Urinary bladder (tissue), 4 donors: ENCODE results near the gene CHRM2. TPM values are rescaled to one million over a fixed set of nuclear protein-coding genes. Genes with fewer than 3 reads are reported as not detected.
A peak's percentile ranks its signal among the peaks of the same experiment; 100 is the strongest.
"Not testable (repeated sequence)": the region's sequence is repeated elsewhere in the genome, so short reads cannot be mapped to it uniquely, and the experiment has no call there.

Experiments
- DNase-seq: peaks from one replicate; pipeline ENCODE4 v3.0.0-alpha.2; 2015; ENCODE audit errors: extremely low spot score
- H3K27ac ChIP-seq: one replicate; pipeline ENCODE4 v1.5.1; 2013; ENCODE audit warnings: low read depth, mild to moderate bottlenecking, moderate library complexity
- H3K36me3 ChIP-seq: one replicate; pipeline ENCODE4 v1.6.1; 2013; ENCODE audit warnings: mild to moderate bottlenecking, moderate library complexity; ENCODE audit not compliant: insufficient read depth
- H3K4me1 ChIP-seq: one replicate; pipeline ENCODE4 v1.6.1; 2013; ENCODE audit warnings: mild to moderate bottlenecking, moderate library complexity; ENCODE audit not compliant: insufficient read depth
- H3K4me3 ChIP-seq: one replicate; pipeline ENCODE4 v1.5.1; 2013; ENCODE audit warnings: low read depth, low read length
- WGBS: extraction: QIAGEN DNeasy Blood & Tissue Kit; methylation state at CpG from one replicate; pipeline ENCODE4 v1.1.7; 2013; 5-methylcytosine and 5-hydroxymethylcytosine counted together
- polyA plus RNA-seq: library from polyadenylated mRNA; stranded (reverse); fragments of 200-250 nt; gene quantifications from one replicate; pipeline ENCODE4 v1.2.3, GENCODE V29; 2013
- total RNA-seq: library from RNA; depleted of rRNA; stranded (reverse); fragments of >200 nt; gene quantifications from one replicate; pipeline ENCODE4 v1.2.3, GENCODE V29; 2014
- donor health status: healthy with polysubstance abuse.
- donor health status: healthy.

CHRM2 gene
- total RNA-seq (19.8 TPM), polyA plus RNA-seq (24.1 TPM)

GRCh38 chr7:136868496-136869000 is at the start of gene CHRM2:
Gene CHRM2, plus strand, starts transcription at chr7:136868652. Its CDS starts 146,214 bp downstream, at chr7:137014866.
- 2% methylated on average over 23 of the region's 23 CpGs for WGBS
- H3K27ac ChIP-seq: no peak within 1 kb of the TSS

GRCh38 chr7:136831398-136831797 is 37.1 kb upstream of the CHRM2 start:
- H3K4me3 ChIP-seq, H3K4me1 ChIP-seq, H3K36me3 ChIP-seq, H3K27ac ChIP-seq, DNase-seq: not testable (repeated sequence)
- 76% methylated on average over 16 of the region's 16 CpGs for WGBS

More at GRCh38 chr7:136868496-136869000, at the start of gene CHRM2:
- no peak for DNase-seq
- Histone ChIP-seq H3K4me3 (peak within 1 kb of the TSS; percentile 49), H3K36me3 (no peaks in the 10 kb centered on the region), H3K4me1 (no peaks in the 10 kb centered on the region)

DNA sequence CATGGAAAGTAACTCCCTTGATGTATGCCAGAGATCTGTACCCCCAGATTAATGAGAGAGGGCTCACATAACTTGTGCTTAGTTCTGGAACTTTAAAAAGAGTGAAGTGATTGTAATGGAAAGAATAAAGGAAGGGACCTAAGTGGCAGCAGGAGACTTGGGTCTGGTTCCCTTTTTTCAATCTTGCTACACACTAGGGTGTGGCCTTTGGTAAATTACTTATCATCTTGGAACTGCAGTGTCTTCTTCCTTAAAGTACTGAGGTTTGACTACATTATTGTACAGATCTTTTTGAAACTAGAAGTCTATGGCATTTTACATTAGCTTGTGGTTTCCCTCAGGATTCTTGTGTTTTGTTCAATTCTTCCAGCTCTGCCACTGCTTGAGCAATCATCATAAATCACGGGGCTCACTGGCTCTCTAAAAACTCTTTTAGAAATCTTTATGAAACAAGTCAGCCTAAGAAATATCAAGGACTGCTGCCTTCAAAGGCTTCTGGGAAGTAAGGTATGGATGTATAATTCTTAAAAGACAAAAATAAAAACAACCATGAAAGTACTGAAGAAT is 22.5 kb upstream of the CHRM2 start:
- 71% methylated on average over 1 of the region's 1 CpG for WGBS
- DNase-seq: no peak
- H3K27ac ChIP-seq: no peak overlapping the region
- H3K4me1 ChIP-seq: no peaks in the 10 kb centered on the region
- H3K36me3 ChIP-seq: no peaks in the 10 kb centered on the region
- no peak overlapping the region for H3K4me3 ChIP-seq

- H3K36me3 ChIP-seq: no peaks in the 10 kb centered on the region
- 86% methylated on average over 2 of the region's 2 CpGs for WGBS
- no peak overlapping the region for H3K4me3 ChIP-seq
These were observed 20.6 kb upstream of the CHRM2 start for GRCh38 chr7:136847858-136848257.

GRCh38 chr7:136853654-136854053 is 14.8 kb upstream of the CHRM2 start:
- no peaks in the 10 kb centered on the region for H3K36me3 ChIP-seq
- no peak overlapping the region for H3K4me3 ChIP-seq
- no peak for DNase-seq
- no peak overlapping the region for H3K27ac ChIP-seq
- H3K4me1 ChIP-seq: no peaks in the 10 kb centered on the region
- WGBS: 31% methylated on average over 2 of the region's 2 CpGs

More at GRCh38 chr7:136847858-136848257, 20.6 kb upstream of the CHRM2 start:
- Histone ChIP-seq H3K27ac (no peak overlapping the region), H3K4me1 (no peaks in the 10 kb centered on the region)
- no peak for DNase-seq

- no peaks in the 10 kb centered on the region for H3K4me1 ChIP-seq
These were observed 10.9 kb upstream of the CHRM2 start for GRCh38 chr7:136857573-136857972.

DNA sequence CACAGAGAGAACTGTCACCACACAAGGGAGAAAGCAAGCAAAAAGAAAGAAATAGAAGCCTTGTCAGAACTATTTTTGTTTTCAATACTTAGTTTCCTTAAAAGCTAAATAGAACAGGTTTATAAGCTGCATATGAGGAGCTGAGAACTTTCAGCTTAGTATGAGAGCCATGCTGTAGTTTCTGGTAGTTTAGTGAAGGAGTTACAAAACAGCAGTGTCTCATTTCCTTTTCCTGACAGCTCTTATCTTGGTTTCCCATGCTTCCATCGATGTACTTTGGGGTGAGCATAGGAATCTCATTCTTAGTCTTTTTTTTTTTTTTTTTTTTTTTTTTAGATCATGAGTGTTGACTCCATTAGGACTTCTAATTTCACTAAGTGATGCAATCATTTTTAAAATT is 8.6 kb upstream of the CHRM2 start:
- 18% methylated on average over 1 of the region's 1 CpG for WGBS
- H3K4me1 ChIP-seq: no peaks in the 10 kb centered on the region

More at GRCh38 chr7:136857573-136857972, 10.9 kb upstream of the CHRM2 start:
- no peak for DNase-seq
- no peak overlapping the region for H3K27ac ChIP-seq
- no peak overlapping the region for H3K4me3 ChIP-seq
- WGBS: 44% methylated on average over 3 of the region's 3 CpGs
- H3K36me3 ChIP-seq: no peaks in the 10 kb centered on the region

DNA sequence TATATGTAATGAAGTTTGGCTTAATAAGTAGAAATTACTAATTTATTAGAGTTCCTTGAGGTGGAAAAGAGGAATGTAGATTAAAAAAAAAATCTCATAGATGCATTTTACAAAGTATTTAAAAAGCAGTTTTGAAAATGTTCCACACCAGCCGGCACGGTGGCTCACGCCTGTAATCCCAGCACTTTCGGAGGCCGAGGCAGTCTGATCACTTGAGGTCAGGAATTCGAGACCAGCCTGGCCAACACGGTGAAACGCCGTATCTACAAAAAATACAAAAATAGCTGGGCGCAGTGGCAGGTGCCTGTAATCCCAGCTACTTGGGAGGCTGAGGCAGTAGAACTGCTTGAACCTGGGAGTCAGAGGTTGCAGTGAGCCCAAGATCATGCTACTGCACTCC is 3.2 kb upstream of the CHRM2 start:
- 95% methylated on average over 10 of the region's 10 CpGs for WGBS
- Histone ChIP-seq H3K4me1 (no peaks in the 10 kb centered on the region), H3K27ac (no peak overlapping the region)

More for the DNA sequence above, 8.6 kb upstream of the CHRM2 start:
- Histone ChIP-seq H3K36me3 (no peaks in the 10 kb centered on the region), H3K4me3 (no peak overlapping the region), H3K27ac (no peak overlapping the region)
- DNase-seq: no peak

DNA sequence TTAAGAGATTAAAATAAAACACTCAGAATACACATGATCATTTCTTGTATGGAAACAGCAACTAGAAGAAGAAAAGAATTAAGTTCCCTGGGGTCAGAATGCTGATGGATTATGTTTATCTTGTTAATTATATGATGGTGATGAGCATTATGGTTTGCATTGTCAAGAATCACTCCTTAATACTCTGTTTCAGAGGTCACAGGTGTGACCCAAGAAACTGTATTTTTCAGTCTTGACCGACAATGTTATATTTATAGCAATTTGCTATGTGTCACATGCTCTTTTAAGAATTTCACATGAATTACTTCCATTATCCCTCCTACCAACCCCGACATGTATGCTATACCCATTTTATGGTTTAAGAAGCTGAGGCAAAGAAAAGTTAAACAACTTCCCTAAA is 2.7 kb upstream of the CHRM2 start:
- H3K36me3 ChIP-seq: no peaks in the 10 kb centered on the region
- DNase-seq: no peak
- H3K4me1 ChIP-seq: no peaks in the 10 kb centered on the region
- WGBS: 89% methylated on average over 2 of the region's 2 CpGs
- H3K4me3 ChIP-seq: no peak overlapping the region
- no peak overlapping the region for H3K27ac ChIP-seq

More for the DNA sequence above, 3.2 kb upstream of the CHRM2 start:
- no peak overlapping the region for H3K4me3 ChIP-seq
- DNase-seq: no peak
- H3K36me3 ChIP-seq: no peaks in the 10 kb centered on the region

- Histone ChIP-seq H3K27ac (no peak overlapping the region), H3K4me3 (peak overlapping the region; percentile 49)
These were observed 829 bp downstream of the CHRM2 start for GRCh38 chr7:136869001-136869961.

DNA sequence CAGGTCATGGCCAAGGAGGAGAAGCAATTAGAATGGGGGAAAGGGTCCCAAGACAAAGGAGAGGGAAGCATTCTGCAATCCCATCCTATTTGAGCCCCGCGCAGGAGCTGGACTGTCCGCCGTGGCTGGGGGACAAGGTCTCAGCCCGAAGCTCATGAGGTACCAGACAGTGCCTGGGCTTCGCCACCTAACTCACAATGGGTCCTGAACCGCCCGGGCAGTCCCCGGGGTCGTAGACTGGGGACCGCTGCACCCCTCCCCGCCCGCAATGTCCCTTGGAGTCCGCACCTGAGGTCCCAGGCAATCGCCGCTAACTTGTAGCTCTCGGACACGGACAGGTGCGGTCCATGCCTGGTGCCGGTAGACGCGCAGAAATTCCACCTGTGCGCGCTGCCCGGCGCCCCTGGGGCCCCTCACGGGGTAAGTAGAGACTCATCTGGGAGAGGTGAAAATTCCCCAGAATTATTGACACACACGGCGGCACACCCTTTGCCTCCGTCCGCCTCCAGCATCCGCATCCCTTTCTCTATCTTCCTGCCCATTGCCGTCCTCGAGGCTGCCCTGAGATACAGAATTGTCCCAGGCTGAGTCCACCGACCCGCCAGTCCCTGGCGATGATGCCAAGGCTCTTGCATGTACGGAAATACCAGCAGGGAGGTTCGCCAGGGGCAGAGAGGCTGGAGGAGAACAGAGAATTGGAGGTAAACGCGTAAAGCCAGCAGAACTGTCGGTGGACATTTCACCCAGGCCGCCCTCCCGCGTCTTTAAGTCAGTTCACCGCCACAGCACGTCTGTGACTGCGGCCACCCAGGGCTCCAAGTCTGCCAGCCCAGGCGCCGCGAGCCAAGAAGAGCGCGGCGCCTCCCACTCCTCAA is 1.8 kb downstream of the CHRM2 start:
- Histone ChIP-seq H3K4me3 (peak overlapping the region; percentile 49), H3K27ac (no peak overlapping the region), H3K36me3 (no peaks in the 10 kb centered on the region), H3K4me1 (no peaks in the 10 kb centered on the region)
- DNase-seq: no peak
- 1% methylated on average over 54 of the region's 54 CpGs for WGBS

More at GRCh38 chr7:136869001-136869961, 829 bp downstream of the CHRM2 start:
- under 1% methylated on average over 65 of the region's 65 CpGs for WGBS
- Histone ChIP-seq H3K4me1 (no peaks in the 10 kb centered on the region), H3K36me3 (no peaks in the 10 kb centered on the region)
- DNase-seq: no peak

- Histone ChIP-seq H3K36me3 (no peaks in the 10 kb centered on the region), H3K4me3 (peak overlapping the region; percentile 49), H3K27ac (no peak overlapping the region), H3K4me1 (no peaks in the 10 kb centered on the region)
- WGBS: under 1% methylated on average over 41 of the region's 41 CpGs
- DNase-seq: no peak
These were observed 2.5 kb downstream of the CHRM2 start for GRCh38 chr7:136870866-136871487.
